Measurements from ENCODE around the gene PRMT3. TPM values are rescaled to one million over a fixed set of nuclear protein-coding genes. Genes with fewer than 3 reads are reported as not detected.

Gene PRMT3
- total RNA-seq, 1 experiment from 2014 or later: 26.4 TPM

DNA sequence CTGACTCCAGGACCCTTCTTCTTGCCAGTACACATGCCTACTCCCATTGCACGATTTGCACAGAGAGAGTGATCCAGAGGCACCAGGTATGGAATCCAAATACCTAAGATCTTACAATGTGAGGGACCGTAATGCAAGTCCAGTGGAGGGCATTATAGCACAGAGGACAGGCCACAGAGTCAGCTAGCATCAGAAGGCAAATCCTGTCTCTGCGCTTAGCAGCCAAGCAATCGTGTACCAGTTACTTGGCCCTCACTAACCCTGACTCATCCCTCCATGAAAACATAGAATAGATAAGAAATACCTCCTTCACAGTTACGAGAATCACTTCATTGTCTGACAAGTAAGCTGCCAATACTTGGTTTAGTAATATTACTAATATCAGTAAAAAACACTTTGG lies 142.2 kb downstream of the PRMT3 start:
- no peak for DNase-seq (ENCODE audit: low spot score)
- no peaks in the 10 kb centered on the region for H3K9me3 ChIP-seq (ENCODE audit: low read depth, low read length, poor library complexity, severe bottlenecking)
- ChIA-PET CTCF (no interaction called here), POLR2A (ENCODE audit: low non-redundant PET) (no interaction called here)
- no peaks in the 10 kb centered on the region for H3K36me3 ChIP-seq (ENCODE audit: insufficient read depth, low read length, poor library complexity, severe bottlenecking)
- no peak for TF ChIP-seq EZH2 (IDR thresholded peaks at IDR 0.05; ENCODE audit: borderline replicate concordance, low read depth, low read length, poor library complexity, severe bottlenecking)
- TF ChIP-seq, protein P1, sequence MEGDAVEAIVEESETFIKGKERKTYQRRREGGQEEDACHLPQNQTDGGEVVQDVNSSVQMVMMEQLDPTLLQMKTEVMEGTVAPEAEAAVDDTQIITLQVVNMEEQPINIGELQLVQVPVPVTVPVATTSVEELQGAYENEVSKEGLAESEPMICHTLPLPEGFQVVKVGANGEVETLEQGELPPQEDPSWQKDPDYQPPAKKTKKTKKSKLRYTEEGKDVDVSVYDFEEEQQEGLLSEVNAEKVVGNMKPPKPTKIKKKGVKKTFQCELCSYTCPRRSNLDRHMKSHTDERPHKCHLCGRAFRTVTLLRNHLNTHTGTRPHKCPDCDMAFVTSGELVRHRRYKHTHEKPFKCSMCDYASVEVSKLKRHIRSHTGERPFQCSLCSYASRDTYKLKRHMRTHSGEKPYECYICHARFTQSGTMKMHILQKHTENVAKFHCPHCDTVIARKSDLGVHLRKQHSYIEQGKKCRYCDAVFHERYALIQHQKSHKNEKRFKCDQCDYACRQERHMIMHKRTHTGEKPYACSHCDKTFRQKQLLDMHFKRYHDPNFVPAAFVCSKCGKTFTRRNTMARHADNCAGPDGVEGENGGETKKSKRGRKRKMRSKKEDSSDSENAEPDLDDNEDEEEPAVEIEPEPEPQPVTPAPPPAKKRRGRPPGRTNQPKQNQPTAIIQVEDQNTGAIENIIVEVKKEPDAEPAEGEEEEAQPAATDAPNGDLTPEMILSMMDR (conservative IDR thresholded peaks at IDR 0.05; ENCODE audit: low read depth, low read length): no peak
- intact Hi-C loops (cut with micrococcal nuclease; ENCODE audit: unreplicated experiment): no loop called here
- H3K27me3 ChIP-seq (replicated peaks; ENCODE audit: insufficient read depth, low read depth, low read length, poor library complexity): no peaks in the 10 kb centered on the region
- H3K27ac ChIP-seq (ENCODE audit: low read depth, low read length, poor library complexity, severe bottlenecking): no peak overlapping the region
- H3K4me3 ChIP-seq (ENCODE audit: low read depth, low read length, poor library complexity, severe bottlenecking): no peak overlapping the region
- BruUV-seq (replicated peaks): no TSS peak
- no peaks in the 10 kb centered on the region for H3K4me1 ChIP-seq (ENCODE audit: insufficient read depth, low read length, poor library complexity, severe bottlenecking)

DNA sequence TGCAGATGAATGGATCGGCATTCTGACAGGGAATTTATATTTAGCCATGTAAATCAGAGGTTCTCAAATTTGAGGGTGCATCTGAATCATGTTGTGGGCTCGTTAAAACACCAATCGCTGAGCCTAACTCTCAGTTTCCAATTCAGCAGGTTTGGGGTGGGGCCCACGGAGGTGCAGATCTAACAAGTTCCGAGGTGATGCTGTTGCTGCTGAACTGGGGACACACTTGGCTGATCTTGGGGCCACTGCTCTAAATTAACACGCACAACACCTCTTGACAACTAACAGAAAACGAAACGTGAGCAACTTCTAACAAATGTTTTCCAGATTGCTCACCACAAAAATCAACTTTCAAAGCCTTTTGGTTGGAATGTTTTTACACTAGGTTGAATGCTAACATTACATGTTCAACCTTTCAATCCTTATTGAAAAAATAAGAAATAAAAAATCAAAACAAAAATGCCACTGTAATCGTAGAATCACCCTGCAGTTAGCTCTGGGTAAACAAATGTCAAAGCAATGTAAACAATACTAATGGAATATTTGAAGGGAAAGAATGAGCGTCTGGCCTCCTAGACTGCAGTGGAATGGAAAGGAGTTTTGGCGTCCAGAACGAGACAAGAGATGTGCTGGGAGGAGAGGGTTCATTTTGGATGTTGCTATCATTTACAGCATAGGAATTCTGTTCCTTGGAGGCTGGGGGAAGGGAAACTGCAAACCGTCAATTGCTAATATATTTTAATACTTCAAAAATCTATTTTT lies 143.6 kb downstream of the PRMT3 start:
- H3K27ac ChIP-seq (ENCODE audit: low read depth, low read length, poor library complexity, severe bottlenecking): no peak overlapping the region
- no TSS peak for BruUV-seq (replicated peaks)
- no peaks in the 10 kb centered on the region for H3K4me1 ChIP-seq (ENCODE audit: insufficient read depth, low read length, poor library complexity, severe bottlenecking)
- TF ChIP-seq, protein P1 (conservative IDR thresholded peaks at IDR 0.05; ENCODE audit: low read depth, low read length): no peak
- TF ChIP-seq EZH2 (IDR thresholded peaks at IDR 0.05; ENCODE audit: borderline replicate concordance, low read depth, low read length, poor library complexity, severe bottlenecking): no peak
- intact Hi-C loops (cut with micrococcal nuclease; ENCODE audit: unreplicated experiment): no loop called here
- H3K9me3 ChIP-seq (ENCODE audit: low read depth, low read length, poor library complexity, severe bottlenecking): no peaks in the 10 kb centered on the region
- ChIA-PET POLR2A (ENCODE audit: low non-redundant PET) (no interaction called here), CTCF (no interaction called here)
- DNase-seq (ENCODE audit: low spot score): no peak
- no peaks in the 10 kb centered on the region for H3K36me3 ChIP-seq (ENCODE audit: insufficient read depth, low read length, poor library complexity, severe bottlenecking)
- H3K27me3 ChIP-seq (replicated peaks; ENCODE audit: insufficient read depth, low read depth, low read length, poor library complexity): no peaks in the 10 kb centered on the region
- no peak overlapping the region for H3K4me3 ChIP-seq (ENCODE audit: low read depth, low read length, poor library complexity, severe bottlenecking)

DNA sequence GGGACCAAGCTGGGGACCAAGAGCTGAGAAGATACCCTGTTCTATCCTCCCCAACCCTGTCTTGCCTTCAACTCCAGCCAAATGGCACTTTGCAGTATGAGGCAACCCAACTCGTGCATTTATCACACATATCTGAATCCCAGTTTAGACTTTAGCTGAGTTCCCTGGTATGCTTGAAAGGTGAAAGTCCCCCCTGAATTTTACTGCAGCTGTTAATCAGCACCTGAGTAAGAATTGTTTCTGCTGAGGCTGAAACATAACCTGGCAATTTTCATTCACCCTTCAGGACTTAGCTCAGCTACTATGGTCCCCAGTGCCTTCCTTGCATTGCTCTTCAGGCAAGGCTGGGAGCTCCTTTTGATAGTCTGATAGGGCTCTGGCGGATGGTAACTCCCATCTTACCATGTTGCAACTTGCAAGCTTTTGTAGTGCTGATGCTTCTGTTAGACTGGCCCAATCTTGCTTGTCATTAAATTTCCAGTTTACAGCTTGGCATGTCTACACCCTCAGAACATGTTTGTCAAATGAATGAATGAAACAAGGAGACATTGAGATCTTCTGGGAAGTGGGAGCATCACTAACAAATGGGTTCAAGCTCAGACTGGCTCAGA lies 147.9 kb downstream of the PRMT3 start:
- DNase-seq (ENCODE audit: low spot score): no peak
- Histone ChIP-seq H3K36me3 (ENCODE audit: insufficient read depth, low read length, poor library complexity, severe bottlenecking) (no peaks in the 10 kb centered on the region), H3K9me3 (ENCODE audit: low read depth, low read length, poor library complexity, severe bottlenecking) (no peaks in the 10 kb centered on the region), H3K27me3 (replicated peaks; ENCODE audit: insufficient read depth, low read depth, low read length, poor library complexity) (no peaks in the 10 kb centered on the region), H3K27ac (ENCODE audit: low read depth, low read length, poor library complexity, severe bottlenecking) (no peak overlapping the region), H3K4me3 (ENCODE audit: low read depth, low read length, poor library complexity, severe bottlenecking) (no peak overlapping the region), H3K4me1 (ENCODE audit: insufficient read depth, low read length, poor library complexity, severe bottlenecking) (no peaks in the 10 kb centered on the region)
- CTCF ChIA-PET: no interaction called here
- BruUV-seq (replicated peaks): no TSS peak
- TF ChIP-seq, protein P1 (conservative IDR thresholded peaks at IDR 0.05; ENCODE audit: low read depth, low read length): no peak
- no peak for TF ChIP-seq EZH2 (IDR thresholded peaks at IDR 0.05; ENCODE audit: borderline replicate concordance, low read depth, low read length, poor library complexity, severe bottlenecking)
- intact Hi-C loops (cut with micrococcal nuclease; ENCODE audit: unreplicated experiment): no loop called here
- POLR2A ChIA-PET (ENCODE audit: low non-redundant PET): interaction anchor here (0.6 kb wide), 1 partner anchor 20 kb away, joined by 3 read pairs; no protein-coding TSS in a partner anchor
